Psoas muscle (tissue), 8 donors: Measurements from ENCODE around the gene LGR5. TPM values are rescaled to one million over a fixed set of nuclear protein-coding genes. Genes with fewer than 3 reads are reported as not detected.

ENCODE experiments used
- ATAC-seq, 4 donors: fragments of 200-7000 bp; cut with Tn5 transposase; one replicate each; pipeline ENCODE4 v1.9.1; 2020; ENCODE audit warnings: moderate library complexity in 3 of 4, mild to moderate bottlenecking in 2 of 4
- DNase-seq, 2 donors: peaks; one replicate each; pipeline ENCODE4 v3.0.0-alpha.2; 2020
- H3K27ac ChIP-seq: fragments of 200-600 bp; one replicate; pipeline ENCODE4 v1.8.0; 2022
- H3K27me3 ChIP-seq, 3 donors: fragments of 200-600 bp in 1 of 3; one replicate each; pipeline versions ENCODE4 v1.6.1 to v1.8.0; 2013 to 2022; ENCODE audit warnings: low read length in 2 of 3, mild to moderate bottlenecking in 2 of 3, moderate library complexity in 1 of 3; ENCODE audit not compliant: insufficient read depth in 3 of 3
- H3K36me3 ChIP-seq, 2 donors: fragments of 200-600 bp in 1 of 2; one replicate each; pipeline versions ENCODE4 v1.6.1 to v1.8.0; 2013 to 2022; ENCODE audit warnings: low read depth in 1 of 2, mild to moderate bottlenecking in 1 of 2, moderate library complexity in 1 of 2; ENCODE audit not compliant: insufficient read depth in 1 of 2
- H3K4me1 ChIP-seq: fragments of 200-600 bp; one replicate; pipeline ENCODE4 v1.8.0; 2022
- H3K4me3 ChIP-seq: fragments of 200-600 bp; one replicate; pipeline ENCODE4 v1.8.0; 2022; ENCODE audit warnings: mild to moderate bottlenecking
- H3K9me3 ChIP-seq: fragments of 200-600 bp; one replicate; pipeline ENCODE4 v1.8.0; 2022
- WGBS, 3 donors: extraction: QIAGEN DNeasy Blood & Tissue Kit; methylation state at CpG; one replicate each; pipeline versions ENCODE4 v1.1.6 to v1.1.7; 2013; 5-methylcytosine and 5-hydroxymethylcytosine counted together
- intact Hi-C, 2 donors: fragments of 100-400 bp; cut with DNase I; formaldehyde crosslinking; loops; one replicate each; pipeline versions ENCODE4 v1.11.0 to v1.14.2; 2022
- polyA plus RNA-seq, 3 donors: library from polyadenylated mRNA; stranded (reverse); fragments of 200-250 nt; gene quantifications; one replicate each; pipeline ENCODE4 v1.2.3, GENCODE V29; 2013
- total RNA-seq, 4 donors: library from RNA; stranded (reverse); fragmentation: NEBNext Ultra II Directional in 2 of 4; extraction: Animal tissue kit (Norgen Biotek cat#: 25700) in 2 of 4; gene quantifications; one replicate each; pipeline versions ENCODE4 v1.2.1 to v1.2.4, GENCODE V29; 2021 to 2023
- TF ChIP-seq, protein P1 (sequence below): fragments of 200-600 bp; IDR thresholded peaks from one replicate; pipeline ENCODE4 v1.8.0; 2022; ENCODE audit warnings: antibody characterized with exemption
- donor health status: healthy with polysubstance abuse.
- donor health status: DM: no; HTN: no; CAD: no; lungs with moderate emphysema.
- donor health status: Bipolar disorder and iron deficiency.
- donor health status: healthy.
- donor health status: DM: yes; HTN: yes; CAD: no.
- donor health status: DM: no; HTN: no; CAD: no.
- donor health status: DM: no; HTN: no; CAD: no.
- donor health status: DM: yes; HTN: yes; CAD: no.

Gene LGR5
- total and polyA plus RNA-seq, 7 donors: 0.04 to 19.5 (median 4.9) TPM

DNA sequence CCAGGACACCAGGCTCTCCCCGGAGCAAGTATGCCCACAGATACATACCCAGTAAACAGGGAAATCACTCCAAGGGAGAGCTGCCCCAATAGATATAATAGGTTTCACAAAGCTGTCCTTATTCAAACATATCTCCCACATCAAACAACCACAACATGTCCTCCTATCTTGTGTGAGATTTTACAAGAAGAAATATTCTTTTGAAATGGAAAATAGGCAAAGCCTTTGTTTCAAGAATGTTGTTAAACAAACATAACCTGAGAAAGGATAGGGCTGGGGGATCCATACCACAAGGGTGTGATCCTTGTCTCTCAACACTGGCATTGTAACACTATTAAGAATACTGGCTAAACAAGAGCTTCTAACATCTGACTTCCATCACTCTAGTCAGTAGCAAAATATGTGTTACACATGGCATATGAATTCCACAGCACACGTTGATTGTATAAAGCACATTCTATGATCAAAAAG lies 32.9 kb downstream of the LGR5 start:
- Histone ChIP-seq H3K36me3 (no peaks in the 10 kb centered on the region), H3K27ac (peak overlapping the region; percentile 37), H3K27me3 (no peaks in the 10 kb centered on the region), H3K4me3 (no peak overlapping the region), H3K4me1 (peaks cover 19% of the 10 kb centered on the region), H3K9me3 (no peaks in the 10 kb centered on the region)
- 37 to 46% (median 38%) methylated on average over 2 of the region's 2 CpGs for WGBS, 3 donors
- no peak for ATAC-seq
- DNase-seq: no peak
- intact Hi-C loops: no loop called here
- TF ChIP-seq, protein P1, sequence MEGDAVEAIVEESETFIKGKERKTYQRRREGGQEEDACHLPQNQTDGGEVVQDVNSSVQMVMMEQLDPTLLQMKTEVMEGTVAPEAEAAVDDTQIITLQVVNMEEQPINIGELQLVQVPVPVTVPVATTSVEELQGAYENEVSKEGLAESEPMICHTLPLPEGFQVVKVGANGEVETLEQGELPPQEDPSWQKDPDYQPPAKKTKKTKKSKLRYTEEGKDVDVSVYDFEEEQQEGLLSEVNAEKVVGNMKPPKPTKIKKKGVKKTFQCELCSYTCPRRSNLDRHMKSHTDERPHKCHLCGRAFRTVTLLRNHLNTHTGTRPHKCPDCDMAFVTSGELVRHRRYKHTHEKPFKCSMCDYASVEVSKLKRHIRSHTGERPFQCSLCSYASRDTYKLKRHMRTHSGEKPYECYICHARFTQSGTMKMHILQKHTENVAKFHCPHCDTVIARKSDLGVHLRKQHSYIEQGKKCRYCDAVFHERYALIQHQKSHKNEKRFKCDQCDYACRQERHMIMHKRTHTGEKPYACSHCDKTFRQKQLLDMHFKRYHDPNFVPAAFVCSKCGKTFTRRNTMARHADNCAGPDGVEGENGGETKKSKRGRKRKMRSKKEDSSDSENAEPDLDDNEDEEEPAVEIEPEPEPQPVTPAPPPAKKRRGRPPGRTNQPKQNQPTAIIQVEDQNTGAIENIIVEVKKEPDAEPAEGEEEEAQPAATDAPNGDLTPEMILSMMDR: no peak

DNA sequence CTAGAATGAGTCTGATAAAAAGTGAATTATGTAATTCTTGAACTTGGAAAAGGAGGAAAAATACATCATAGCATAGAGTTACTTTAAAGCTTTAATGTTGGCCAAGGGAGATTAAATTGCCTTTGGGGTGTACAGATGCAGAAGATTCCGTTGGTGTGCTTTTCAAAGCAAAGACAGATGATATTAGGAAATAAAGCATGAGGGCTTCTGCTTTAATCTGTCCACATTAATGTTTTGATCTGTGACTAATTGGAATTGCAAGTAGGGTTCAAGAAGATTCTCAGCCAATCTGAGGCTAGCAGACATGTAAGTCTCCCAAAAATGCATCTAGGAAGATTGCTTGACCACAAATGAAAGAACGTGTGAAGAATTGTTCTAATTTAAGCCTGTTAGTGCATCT lies 35.2 kb downstream of the LGR5 start:
- H3K4me3 ChIP-seq: peak overlapping the region; percentile 32
- 20 to 36% (median 26%) methylated on average over 2 of the region's 2 CpGs for WGBS, 3 donors
- H3K9me3 ChIP-seq: no peaks in the 10 kb centered on the region
- ATAC-seq (peak in 1 of 4 donors; percentile 3), DNase-seq (no peak)
- intact Hi-C loops: no loop called here
- H3K27ac ChIP-seq: peak overlapping the region; percentile 67
- H3K27me3 ChIP-seq: no peaks in the 10 kb centered on the region
- H3K4me1 ChIP-seq: peaks cover 21% of the 10 kb centered on the region
- H3K36me3 ChIP-seq: no peaks in the 10 kb centered on the region
- TF ChIP-seq, protein P1: no peak

DNA sequence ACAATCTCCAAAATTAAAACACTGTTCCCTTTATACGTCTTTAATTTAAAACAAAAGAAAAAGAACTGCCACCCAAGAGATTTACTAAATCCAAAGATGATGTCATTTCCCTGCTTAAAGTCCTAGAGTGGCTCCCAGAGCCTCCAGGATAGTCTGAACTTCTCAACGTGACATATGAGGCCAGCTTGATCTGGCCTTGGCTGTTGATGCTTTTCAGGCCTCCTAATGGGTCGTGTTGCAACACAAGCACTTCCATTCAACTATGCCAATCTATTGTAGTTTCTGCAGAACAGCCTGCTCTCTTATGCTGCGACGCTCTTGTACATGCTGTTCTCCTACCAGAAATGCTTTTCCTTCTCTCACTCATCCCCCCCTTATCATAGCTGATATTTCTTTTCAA lies 35.7 kb downstream of the LGR5 start:
- H3K36me3 ChIP-seq: no peaks in the 10 kb centered on the region
- no peaks in the 10 kb centered on the region for H3K27me3 ChIP-seq
- intact Hi-C loops: no loop called here
- H3K27ac ChIP-seq: peak overlapping the region; percentile 67
- no peaks in the 10 kb centered on the region for H3K9me3 ChIP-seq
- DNase-seq (peak; percentile 12 to 61), ATAC-seq (peak; percentile 91 to 95 (median 92))
- H3K4me1 ChIP-seq: peaks cover 21% of the 10 kb centered on the region
- TF ChIP-seq, protein P1: no peak
- 20 to 27% (median 20%) methylated on average over 5 of the region's 5 CpGs for WGBS, 3 donors
- peak overlapping the region; percentile 32 for H3K4me3 ChIP-seq

DNA sequence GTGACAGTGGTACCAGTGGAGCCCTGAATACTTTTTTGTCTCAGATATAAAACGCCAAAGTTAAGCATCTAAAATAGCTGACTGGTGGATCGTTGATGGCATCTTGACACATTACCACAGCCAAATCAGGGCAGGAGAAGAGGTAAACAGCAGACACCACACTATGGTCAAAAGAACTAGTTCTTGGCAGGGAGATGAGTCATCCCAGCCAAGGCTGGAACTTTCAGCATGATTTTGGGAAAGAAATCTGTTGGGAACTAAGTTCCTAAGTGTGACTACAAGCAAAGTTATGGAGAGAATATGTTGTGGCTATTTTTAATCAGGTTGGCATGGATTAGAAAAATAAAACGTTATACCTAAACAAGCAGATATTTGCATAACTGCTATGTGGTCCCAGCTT lies 36.9 kb downstream of the LGR5 start:
- Histone ChIP-seq H3K4me3 (no peak overlapping the region), H3K4me1 (peaks cover 21% of the 10 kb centered on the region), H3K27me3 (no peaks in the 10 kb centered on the region), H3K27ac (peak overlapping the region; percentile 67), H3K36me3 (no peaks in the 10 kb centered on the region), H3K9me3 (no peaks in the 10 kb centered on the region)
- TF ChIP-seq, protein P1: no peak
- ATAC-seq (peak; percentile 56 to 76 (median 67)), DNase-seq (no peak)
- WGBS, 3 donors: 23 to 35% (median 25%) methylated on average over 3 of the region's 3 CpGs
- intact Hi-C loops: no loop called here

DNA sequence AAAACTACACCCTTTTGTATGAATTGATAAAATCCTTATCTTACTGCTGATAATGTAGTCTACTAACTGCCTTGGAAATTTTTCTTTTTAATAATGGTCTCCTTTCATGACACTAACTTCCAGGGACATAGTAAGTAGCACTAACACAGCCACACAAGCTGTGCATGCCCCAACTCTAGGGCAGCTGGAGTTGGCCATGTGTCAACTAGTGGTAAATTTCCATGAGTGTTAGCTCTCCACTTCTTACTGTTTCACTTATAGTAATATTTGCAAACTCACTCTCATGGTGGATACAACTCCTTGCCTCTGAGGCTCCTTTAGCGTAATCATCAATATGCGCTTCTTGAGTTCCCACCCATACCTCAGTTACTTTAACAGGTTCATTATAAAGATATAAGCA lies 38.0 kb downstream of the LGR5 start:
- intact Hi-C loops: no loop called here
- Histone ChIP-seq H3K9me3 (no peaks in the 10 kb centered on the region), H3K27ac (peak overlapping the region; percentile 67), H3K4me1 (peaks cover 21% of the 10 kb centered on the region), H3K4me3 (no peak overlapping the region), H3K36me3 (no peaks in the 10 kb centered on the region), H3K27me3 (no peaks in the 10 kb centered on the region)
- TF ChIP-seq, protein P1: no peak
- 96 to 99% (median 97%) methylated on average over 2 of the region's 2 CpGs for WGBS, 3 donors
- DNase-seq (no peak), ATAC-seq (no peak)
